ENCODE results near the gene AJM1. TPM values are rescaled to one million over a fixed set of nuclear protein-coding genes. Genes with fewer than 3 reads are reported as not detected.

AJM1 gene
- total RNA-seq, 1 experiment from 2014 or later, result 0.77 TPM

DNA sequence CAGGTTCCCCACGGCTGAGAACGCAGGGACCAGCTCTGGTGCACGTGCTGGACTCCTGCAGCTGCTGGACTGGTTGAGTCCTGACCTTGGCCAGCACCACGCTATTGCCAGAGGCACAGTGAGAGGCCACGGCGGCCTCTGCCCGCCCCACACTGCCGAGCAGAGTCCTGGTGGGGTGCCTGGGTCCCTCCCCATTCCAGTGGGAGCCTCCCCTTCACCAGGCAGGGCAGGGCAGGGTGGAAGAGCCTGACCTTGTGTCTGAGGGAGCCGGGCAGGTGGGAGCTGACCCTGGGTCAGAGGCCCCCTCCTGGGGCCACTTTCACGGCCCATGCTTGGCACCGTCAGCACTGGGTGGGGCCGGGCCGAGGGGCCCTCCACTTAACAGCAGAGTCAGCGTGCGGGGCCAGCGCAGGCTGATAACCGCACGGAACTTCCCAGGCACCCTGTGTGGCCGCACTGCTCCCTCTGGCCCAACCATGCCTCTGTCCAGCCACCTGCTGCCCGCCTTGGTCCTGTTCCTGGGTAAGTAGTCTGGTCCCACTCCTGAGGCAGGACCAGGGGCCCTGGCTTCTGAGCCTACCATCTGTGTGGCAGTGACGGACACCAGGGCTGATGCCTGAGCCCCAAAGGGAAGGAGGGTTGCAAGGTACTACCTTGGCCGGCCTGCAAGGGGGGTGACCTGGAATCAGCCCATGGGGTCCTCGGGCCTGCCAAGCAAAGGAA, 9.8 kb downstream of the AJM1 start, which contains the start of gene MAMDC4:
Gene MAMDC4, plus strand, starts transcription at position 406 of the 723 bp plus-strand sequence. Its CDS starts 71 bp downstream, at position 477.
- Histone ChIP-seq H3K36me3 (no peaks in the 10 kb centered on the region), H3K9me3 (replicated peaks) (no peaks in the 10 kb centered on the region), H3K27ac (no peak within 1 kb of the TSS), H3K4me1 (no peaks in the 10 kb centered on the region; the same call in 1 of the 2 replicates), H3K27me3 (no peaks in the 10 kb centered on the region), H3K4me3 (no peak within 1 kb of the TSS)
- no peak for DNase-seq

DNA sequence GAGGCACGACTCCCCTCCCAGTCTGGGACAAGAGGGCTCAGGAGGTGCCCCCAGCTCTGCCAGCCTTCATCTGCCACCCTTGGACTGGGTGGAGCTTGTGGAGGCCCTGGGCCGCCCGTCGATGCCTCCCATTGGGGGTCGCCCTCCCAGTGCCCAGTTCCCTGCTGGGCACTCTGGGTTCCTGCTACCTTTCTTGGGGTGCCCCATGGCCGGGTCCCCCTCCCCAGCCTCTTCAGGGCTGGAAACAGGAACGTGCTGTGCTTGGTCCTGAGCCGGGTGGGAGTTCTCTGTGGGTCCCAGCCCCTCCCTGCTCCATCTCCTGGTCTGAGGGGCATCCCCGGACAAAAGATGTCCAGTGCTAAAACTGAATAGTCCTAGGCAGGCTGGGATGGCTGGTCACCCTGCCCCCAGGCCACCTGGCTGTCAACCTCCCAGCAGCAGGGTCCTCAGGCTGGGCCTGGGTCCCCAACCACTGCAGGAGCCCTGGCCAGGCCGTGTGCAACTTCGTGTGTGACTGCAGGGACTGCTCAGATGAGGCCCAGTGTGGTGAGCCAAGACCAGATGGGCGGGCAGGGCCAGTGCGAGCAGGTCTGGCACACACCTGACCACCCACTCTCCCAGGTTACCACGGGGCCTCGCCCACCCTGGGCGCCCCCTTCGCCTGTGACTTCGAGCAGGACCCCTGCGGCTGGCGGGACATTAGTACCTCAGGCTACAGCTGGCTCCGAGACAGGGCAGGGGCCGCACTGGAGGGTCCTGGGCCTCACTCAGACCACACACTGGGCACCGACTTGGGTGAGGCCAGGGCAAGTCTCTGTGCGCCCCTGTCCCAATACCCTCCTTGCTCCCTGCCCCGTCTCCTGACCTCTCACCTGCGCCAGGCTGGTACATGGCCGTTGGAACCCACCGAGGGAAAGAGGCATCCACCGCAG, 10.7 kb downstream of the AJM1 start:
- H3K27ac ChIP-seq, result no peak overlapping the region
- no peaks in the 10 kb centered on the region for H3K27me3 ChIP-seq
- no peaks in the 10 kb centered on the region; the same call in 1 of the 2 replicates for H3K4me1 ChIP-seq
- no peak for DNase-seq
- no peaks in the 10 kb centered on the region for H3K9me3 ChIP-seq (replicated peaks)
- H3K4me3 ChIP-seq, result no peak overlapping the region
- no peaks in the 10 kb centered on the region for H3K36me3 ChIP-seq

DNA sequence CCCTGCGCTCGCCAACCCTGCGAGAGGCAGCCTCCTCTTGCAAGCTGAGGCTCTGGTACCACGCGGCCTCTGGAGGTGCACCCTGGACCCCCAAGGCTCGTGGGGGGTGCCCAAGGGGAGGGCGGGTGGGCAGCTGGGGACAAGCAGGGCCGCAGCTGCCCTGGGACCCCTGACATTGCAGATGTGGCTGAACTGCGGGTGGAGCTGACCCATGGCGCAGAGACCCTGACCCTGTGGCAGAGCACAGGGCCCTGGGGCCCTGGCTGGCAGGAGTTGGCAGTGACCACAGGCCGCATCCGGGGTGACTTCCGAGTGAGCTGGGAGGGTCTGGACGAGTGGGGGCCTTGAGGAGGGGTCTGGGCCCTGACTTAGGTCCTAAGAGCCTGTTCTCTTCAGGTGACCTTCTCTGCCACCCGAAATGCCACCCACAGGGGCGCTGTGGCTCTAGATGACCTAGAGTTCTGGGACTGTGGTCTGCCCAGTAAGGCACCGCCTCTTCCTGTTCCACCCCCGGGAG, 11.4 kb downstream of the AJM1 start:
- Histone ChIP-seq H3K4me3 (no peak overlapping the region), H3K36me3 (no peaks in the 10 kb centered on the region), H3K27me3 (no peaks in the 10 kb centered on the region), H3K27ac (no peak overlapping the region), H3K4me1 (no peaks in the 10 kb centered on the region; the same call in 1 of the 2 replicates), H3K9me3 (replicated peaks) (no peaks in the 10 kb centered on the region)
- no peak for DNase-seq

DNA sequence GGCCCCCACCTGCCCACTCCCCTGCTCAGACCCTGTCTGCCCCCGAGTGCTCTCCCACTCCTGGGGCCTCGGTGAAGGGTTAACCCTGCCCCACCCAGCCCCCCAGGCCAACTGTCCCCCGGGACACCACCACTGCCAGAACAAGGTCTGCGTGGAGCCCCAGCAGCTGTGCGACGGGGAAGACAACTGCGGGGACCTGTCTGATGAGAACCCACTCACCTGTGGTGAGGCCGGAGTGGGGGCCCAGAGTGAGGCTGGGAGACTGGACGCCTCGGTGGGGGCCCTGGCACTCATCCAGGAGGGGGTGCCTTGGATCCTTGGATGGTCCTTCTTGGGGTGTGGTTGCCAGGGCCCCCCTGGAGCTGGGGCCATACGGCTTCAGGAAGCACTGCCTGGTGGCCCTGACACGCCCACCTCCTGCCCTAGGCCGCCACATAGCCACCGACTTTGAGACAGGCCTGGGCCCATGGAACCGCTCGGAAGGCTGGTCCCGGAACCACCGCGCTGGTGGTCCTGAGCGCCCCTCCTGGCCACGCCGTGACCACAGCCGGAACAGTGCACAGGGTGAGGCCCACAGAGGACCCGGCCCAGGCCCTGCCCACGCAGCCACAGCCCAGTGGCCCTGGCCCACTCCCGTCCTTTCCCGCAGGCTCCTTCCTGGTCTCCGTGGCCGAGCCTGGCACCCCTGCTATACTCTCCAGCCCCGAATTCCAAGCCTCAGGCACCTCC, 12.0 kb downstream of the AJM1 start:
- H3K27ac ChIP-seq, result no peak overlapping the region
- no peaks in the 10 kb centered on the region; the same call in 1 of the 2 replicates for H3K4me1 ChIP-seq
- no peaks in the 10 kb centered on the region for H3K27me3 ChIP-seq

DNA sequence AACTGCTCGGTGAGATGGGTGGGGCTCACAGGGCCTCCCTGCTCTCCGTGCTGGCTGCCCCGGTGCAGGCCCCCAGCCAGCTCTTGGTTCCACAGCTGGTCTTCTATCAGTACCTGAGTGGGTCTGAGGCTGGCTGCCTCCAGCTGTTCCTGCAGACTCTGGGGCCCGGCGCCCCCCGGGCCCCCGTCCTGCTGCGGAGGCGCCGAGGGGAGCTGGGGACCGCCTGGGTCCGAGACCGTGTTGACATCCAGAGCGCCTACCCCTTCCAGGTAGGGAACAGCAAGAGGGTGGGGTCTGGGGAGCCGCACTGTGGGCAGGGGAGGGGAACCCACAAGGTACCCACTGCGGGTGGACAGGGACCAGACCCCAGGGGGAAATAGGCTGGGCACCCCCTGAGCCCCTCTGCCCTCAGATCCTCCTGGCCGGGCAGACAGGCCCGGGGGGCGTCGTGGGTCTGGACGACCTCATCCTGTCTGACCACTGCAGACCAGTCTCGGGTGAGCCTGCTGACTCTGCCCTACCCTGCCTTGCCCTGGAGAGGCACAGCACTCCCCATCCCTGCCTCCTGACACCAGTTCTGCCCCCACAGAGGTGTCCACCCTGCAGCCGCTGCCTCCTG, 12.7 kb downstream of the AJM1 start:
- Histone ChIP-seq H3K4me1 (no peaks in the 10 kb centered on the region; the same call in 1 of the 2 replicates), H3K36me3 (0 out of 2 replicates have a peak, but pooled peaks cover 2% of the 10 kb centered on the region)

More for the DNA sequence above, 12.0 kb downstream of the AJM1 start:
- no peaks in the 10 kb centered on the region for H3K9me3 ChIP-seq (replicated peaks)
- H3K4me3 ChIP-seq, result no peak overlapping the region
- no peaks in the 10 kb centered on the region for H3K36me3 ChIP-seq
- no peak for DNase-seq

DNA sequence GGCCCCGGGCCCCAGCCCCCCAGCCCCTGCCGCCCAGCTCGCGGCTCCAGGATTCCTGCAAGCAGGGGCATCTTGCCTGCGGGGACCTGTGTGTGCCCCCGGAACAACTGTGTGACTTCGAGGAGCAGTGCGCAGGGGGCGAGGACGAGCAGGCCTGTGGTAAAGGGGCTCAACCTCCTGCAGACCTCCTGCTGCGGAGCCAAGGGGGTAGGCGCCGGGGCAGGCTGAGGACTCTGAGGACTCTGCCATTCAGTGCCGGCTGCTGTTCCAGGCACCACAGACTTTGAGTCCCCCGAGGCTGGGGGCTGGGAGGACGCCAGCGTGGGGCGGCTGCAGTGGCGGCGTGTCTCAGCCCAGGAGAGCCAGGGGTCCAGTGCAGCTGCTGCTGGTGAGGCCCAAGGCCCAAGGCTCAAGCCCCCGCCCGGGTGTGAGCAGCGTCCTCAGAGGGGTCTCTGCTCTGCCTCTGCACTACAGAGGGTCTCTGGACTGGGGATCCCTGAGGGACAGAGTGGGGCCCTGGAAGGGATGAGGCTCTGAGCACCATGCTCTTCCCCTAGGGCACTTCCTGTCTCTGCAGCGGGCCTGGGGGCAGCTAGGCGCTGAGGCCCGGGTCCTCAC, 13.3 kb downstream of the AJM1 start:
- DNase-seq, result no peak
- no peaks in the 10 kb centered on the region for H3K4me1 ChIP-seq
- no peaks in the 10 kb centered on the region for H3K9me3 ChIP-seq (replicated peaks)
- 0 out of 2 replicates have a peak, but pooled peaks cover 2% of the 10 kb centered on the region for H3K36me3 ChIP-seq
- no peak overlapping the region for H3K27ac ChIP-seq
- H3K27me3 ChIP-seq, result no peaks in the 10 kb centered on the region
- no peak overlapping the region for H3K4me3 ChIP-seq

More for the DNA sequence above, 12.7 kb downstream of the AJM1 start:
- Histone ChIP-seq H3K4me3 (no peak overlapping the region), H3K9me3 (replicated peaks) (no peaks in the 10 kb centered on the region), H3K27me3 (no peaks in the 10 kb centered on the region), H3K27ac (no peak overlapping the region)
- DNase-seq, result no peak

DNA sequence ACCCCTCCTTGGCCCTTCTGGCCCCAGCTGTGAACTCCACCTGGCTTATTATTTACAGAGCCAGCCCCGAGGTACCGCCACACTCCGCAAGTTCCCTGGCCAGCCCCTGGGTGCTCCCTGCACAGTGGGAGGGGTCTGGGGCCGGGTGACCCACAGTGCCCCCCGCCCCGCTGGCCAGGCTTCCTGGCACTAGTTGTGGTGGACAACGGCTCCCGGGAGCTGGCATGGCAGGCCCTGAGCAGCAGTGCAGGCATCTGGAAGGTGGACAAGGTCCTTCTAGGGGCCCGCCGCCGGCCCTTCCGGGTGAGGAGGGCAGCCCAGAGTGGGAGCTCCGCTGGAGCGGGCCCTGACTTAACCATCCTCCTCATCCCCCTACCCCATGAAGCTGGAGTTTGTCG, 13.8 kb downstream of the AJM1 start:
- Histone ChIP-seq H3K9me3 (replicated peaks) (no peaks in the 10 kb centered on the region), H3K27ac (no peak overlapping the region), H3K4me1 (no peaks in the 10 kb centered on the region), H3K27me3 (no peaks in the 10 kb centered on the region), H3K4me3 (no peak overlapping the region), H3K36me3 (0 out of 2 replicates have a peak, but pooled peaks cover 2% of the 10 kb centered on the region)
- DNase-seq, result no peak

DNA sequence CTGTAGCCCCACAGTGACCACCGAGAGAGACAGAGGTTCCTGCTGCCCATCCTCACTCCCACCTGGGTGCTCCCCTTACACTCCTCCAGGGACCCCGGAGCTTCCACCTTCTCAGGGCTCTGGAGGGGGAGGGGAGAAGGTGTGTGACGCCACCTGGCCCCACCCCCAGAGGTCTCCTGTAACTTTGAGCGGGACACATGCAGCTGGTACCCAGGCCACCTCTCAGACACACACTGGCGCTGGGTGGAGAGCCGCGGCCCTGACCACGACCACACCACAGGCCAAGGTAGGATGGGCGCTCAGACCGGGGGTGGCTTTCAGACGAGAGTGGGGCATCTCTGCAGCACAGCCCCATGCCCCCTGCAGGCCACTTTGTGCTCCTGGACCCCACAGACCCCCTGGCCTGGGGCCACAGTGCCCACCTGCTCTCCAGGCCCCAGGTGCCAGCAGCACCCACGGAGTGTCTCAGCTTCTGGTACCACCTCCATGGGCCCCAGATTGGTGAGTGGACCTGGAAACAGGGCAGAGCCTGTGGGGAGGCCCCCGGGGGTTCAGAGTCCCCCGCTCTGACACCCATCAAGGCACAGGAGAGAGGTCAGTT, 14.4 kb downstream of the AJM1 start:
- Histone ChIP-seq H3K4me1 (no peaks in the 10 kb centered on the region), H3K36me3 (peaks cover 2% of the 10 kb centered on the region; the same call in 1 of the 2 replicates), H3K27me3 (no peaks in the 10 kb centered on the region), H3K4me3 (no peak overlapping the region), H3K9me3 (replicated peaks) (no peaks in the 10 kb centered on the region), H3K27ac (no peak overlapping the region)
- no peak for DNase-seq

DNA sequence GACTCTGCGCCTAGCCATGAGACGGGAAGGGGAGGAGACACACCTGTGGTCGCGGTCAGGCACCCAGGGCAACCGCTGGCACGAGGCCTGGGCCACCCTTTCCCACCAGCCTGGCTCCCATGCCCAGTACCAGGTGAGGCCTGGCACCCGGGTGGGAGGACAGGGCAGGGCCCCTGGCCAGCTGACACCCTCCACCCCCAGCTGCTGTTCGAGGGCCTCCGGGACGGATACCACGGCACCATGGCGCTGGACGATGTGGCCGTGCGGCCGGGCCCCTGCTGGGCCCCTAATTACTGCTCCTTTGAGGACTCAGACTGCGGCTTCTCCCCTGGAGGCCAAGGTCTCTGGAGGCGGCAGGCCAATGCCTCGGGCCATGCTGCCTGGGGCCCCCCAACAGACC, 14.9 kb downstream of the AJM1 start:
- Histone ChIP-seq H3K36me3 (peaks cover 2% of the 10 kb centered on the region; the same call in 1 of the 2 replicates), H3K27me3 (no peaks in the 10 kb centered on the region), H3K4me3 (no peak overlapping the region), H3K9me3 (replicated peaks) (no peaks in the 10 kb centered on the region), H3K27ac (no peak overlapping the region), H3K4me1 (no peaks in the 10 kb centered on the region)
- DNase-seq, result no peak

DNA sequence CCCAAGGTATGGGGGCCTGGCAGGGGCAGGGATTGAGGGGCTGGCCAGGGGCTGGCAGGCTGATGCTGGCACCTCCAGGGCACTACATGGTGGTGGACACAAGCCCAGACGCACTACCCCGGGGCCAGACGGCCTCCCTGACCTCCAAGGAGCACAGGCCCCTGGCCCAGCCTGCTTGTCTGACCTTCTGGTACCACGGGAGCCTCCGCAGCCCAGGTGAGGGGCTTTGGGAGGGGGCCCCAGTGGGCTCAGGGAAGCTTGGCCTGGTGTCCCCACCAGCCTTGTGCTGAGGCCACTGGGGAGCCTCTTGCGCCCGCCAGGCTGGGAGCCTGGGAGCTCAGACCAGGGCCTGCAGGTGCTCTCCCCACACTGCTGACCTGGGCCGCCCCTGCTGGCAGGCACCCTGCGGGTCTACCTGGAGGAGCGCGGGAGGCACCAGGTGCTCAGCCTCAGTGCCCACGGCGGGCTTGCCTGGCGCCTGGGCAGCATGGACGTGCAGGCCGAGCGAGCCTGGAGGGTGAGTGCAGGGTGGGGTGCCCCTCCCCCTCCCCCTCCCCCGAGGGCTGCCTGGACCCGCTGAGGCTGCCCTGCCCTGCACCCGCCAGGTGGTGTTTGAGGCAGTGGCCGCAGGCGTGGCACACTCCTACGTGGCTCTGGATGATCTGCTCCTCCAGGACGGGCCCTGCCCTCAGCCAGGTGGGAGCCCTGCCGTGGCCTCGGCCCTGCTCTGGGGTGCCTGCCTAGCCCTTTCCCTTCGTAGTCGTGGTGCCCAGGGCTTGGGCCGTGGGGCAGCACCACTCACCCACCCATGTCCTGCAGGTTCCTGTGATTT, 15.5 kb downstream of the AJM1 start:
- Histone ChIP-seq H3K4me1 (no peaks in the 10 kb centered on the region), H3K27me3 (no peaks in the 10 kb centered on the region), H3K27ac (no peak overlapping the region), H3K9me3 (replicated peaks) (no peaks in the 10 kb centered on the region), H3K36me3 (peaks cover 8% of the 10 kb centered on the region), H3K4me3 (no peak overlapping the region)
- DNase-seq, result no peak

DNA sequence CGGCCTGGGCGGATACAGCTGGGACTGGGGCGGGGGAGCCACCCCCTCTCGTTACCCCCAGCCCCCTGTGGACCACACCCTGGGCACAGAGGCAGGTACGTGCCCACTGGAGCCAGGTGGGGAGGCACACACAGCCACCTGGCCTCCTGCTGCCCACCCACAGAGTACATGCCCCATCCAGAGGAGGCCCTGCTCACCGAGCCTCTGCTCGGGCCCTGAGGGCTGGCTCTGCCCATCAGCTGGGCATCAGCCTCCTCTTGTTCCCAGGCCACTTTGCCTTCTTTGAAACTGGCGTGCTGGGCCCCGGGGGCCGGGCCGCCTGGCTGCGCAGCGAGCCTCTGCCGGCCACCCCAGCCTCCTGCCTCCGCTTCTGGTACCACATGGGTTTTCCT, 16.2 kb downstream of the AJM1 start:
- H3K9me3 ChIP-seq (replicated peaks), result no peaks in the 10 kb centered on the region
- no peaks in the 10 kb centered on the region for H3K27me3 ChIP-seq
- no peak overlapping the region for H3K27ac ChIP-seq
- H3K36me3 ChIP-seq, result peaks cover 14% of the 10 kb centered on the region
- no peak for DNase-seq
- H3K4me3 ChIP-seq, result no peak overlapping the region
- no peaks in the 10 kb centered on the region for H3K4me1 ChIP-seq

DNA sequence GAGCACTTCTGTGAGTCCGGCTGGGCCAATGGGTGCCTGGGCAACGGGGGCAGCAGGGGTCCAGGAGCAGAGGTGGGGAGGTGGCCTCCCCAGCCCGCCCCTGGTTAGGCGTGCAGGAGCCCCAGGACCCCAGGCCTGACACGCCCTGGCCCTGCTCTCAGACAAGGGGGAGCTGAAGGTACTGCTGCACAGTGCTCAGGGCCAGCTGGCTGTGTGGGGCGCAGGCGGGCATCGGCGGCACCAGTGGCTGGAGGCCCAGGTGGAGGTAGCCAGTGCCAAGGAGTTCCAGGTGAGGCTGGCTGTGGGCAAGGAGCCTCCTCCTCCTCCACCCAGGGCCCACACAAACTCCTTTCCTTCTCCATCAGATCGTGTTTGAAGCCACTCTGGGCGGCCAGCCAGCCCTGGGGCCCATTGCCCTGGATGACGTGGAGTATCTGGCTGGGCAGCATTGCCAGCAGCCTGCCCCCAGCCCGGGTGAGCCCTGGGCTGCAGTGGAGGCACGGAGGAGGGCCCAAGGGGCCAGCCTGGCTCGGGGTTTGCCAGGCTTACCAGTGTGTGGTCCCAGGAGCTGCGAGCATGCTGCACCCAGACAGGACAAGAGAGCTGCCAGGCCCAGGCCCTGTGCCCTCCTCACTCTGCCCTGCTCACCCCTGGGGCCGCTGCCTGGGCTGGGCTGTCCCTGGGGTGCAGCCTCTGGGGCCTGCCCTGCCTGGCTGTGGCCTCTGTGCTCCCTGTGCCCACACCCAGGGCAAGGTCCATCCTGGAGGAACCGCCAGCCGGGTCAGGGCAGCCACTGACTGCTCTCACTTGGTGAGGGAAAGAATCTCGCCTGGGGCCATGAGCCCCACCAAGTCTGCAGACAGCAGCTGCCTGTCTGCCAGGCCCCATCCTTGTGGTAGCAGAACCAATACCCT, 16.8 kb downstream of the AJM1 start:
- peaks cover 21% of the 10 kb centered on the region for H3K36me3 ChIP-seq
- no peak overlapping the region for H3K27ac ChIP-seq

More for the DNA sequence above, 16.8 kb downstream of the AJM1 start:
- Histone ChIP-seq H3K4me3 (no peak overlapping the region), H3K27me3 (no peaks in the 10 kb centered on the region), H3K9me3 (replicated peaks) (no peaks in the 10 kb centered on the region), H3K4me1 (no peaks in the 10 kb centered on the region)
- DNase-seq, result no peak

Measured in SJCRH30 (cell line).